COLO668 (cell line): Measurements from ENCODE around the gene SYNJ2.

Source experiments
- DNase-seq: peaks from one replicate; lab custom pipeline; 2025; ENCODE audit not compliant: unreplicated experiment; lab: John Stamatoyannopoulos, UW

The SYNJ2 gene

DNA sequence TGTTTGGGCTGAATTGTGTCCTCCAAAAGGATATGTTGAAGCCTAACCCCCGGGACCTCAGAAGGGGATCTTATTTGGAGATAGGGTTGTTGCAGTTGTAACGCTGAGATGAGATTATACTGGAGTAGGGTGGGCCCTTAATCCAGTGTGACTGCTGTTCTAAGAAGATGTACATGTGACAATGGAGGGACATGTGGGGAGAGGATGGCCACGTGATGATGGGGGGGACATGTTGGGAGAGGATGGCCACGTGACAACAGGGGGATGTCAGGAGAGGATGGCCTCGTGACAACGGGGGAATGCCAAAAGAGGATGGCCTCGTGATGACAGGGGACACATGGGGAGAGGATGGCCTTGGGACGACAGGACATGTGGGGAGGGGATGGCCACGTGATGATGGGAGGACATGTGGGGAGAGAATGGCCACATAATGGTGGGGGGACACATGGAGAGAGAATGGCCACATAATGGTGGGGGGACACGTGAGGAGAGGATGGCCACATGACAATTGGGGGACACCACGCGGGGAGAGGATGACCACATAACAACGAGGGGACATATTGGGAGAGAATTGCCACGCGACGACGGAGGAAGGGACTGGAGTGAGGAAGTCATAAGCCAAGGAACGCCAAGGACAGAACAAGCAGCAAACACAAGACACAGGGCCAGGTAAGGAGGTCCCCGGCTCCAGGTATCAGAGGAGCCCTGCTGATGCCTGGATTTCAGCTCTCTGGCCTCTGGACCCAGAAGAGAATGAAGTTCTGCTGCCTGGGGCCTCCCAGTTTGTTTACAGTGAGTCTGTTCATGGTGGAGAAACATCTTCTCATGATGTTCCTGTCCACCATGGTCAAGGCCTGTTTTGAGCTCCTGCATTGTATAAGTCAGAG lies 29.2 kb downstream of the SYNJ2 start:
- DNase-seq, result no peak

DNA sequence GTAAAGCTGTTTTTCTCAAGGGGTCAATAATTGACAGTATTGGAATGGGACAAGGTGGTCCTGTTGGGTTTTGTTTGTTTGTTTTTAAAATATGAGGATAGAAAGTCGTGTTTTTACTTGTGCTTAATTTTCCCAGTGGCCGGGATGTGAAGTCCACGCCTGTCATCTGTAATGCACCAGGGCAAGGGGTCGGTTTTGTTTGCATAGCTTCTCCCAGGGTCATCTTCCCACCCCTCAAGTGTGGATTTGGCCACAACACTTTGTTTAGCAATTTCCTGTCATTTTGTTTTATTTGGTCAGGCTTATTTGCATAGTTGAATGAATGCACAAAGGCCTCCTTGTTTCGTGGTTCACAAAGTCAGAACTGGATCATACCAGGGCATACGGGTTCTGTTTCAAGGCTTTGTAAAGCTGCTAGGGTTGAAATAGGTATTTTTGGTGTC lies 29.8 kb downstream of the SYNJ2 start:
- no peak for DNase-seq

DNA sequence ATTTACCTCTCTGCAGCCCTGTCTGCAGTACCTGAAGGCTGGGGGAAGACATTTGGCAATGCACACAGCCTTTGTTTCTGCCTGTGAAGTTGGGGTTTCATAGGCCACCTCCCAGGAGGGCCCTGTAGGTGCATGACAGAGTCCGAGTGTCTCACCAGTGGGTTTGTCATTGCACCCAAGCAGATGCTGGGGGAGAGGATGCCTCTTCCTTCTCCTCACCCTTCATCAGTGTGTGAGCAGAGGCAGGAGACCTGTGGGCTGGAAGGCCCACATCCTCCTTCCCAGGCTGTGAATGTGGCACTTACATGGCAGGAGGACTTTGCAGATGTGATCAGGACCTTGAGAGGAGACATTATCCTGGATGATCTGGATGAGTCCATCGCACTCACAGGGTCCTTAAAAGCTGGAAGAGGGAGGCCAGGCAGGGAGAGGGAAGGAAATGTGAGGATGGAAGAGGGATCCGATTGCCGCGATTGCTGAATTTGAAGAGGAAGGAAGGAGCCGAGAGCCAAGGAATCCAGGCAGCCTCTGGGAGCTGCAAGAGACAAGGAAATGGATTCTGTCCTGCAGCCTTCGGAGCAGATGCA lies 30.4 kb downstream of the SYNJ2 start:
- DNase-seq, result no peak

DNA sequence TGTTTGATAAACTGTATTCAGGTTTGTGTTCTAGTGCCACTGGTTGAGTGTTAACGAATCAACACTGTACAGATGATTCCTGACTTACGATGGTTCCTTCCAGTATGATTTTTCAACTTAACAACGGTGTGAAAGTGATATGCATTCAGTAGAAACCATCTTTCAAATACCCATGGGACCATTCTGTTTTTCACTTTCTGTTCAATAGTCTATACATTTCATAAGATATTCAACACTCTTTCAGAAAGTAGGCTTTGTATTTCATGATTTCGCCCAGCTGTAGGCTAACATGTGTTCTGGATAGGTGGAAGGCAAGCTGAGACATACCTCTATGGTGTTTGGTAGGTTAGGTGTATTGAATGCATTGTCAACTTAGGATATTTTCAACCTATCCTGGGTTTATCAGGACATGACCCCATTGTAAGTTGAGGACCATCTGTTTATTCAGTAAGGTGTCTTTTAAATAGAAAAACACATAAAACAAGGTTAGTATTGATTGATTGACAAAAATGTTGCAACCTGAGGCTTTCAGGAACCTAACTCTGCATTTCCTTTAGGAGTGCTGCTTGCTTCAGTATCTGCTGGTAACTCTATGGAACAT lies 32.3 kb downstream of the SYNJ2 start:
- no peak for DNase-seq

DNA sequence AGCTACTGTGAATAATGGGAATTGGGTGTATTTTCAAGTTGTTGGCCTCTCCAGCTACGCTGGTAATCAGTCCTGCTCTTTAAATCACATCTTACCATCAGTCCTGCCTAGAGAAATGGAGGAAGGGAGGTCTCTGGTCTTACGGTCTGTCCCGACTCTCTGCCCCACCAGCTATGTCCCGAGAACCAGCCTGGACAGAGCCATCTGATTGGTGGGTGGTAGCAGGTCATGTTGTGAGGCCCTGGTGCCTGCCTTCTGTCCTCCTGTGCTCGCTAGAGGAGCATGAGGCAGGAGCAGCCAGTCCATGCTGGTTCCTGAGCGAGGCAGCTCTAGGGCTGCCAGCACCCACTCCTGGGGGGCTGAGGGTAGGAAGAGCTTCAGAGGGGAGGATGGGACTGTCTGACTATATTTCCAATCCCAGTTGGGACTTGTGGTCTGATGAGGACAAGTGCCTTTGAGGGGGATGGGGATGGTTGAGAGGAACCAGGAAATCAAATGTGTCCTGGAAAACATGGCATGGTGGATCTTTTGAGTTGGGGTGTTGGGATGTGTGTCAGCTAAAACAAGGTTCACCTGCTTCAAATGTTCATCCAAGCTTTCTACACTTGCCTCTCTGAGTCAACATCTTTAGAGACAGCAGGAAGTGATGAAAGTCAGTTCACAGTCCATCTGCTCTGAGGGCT lies 33.0 kb downstream of the SYNJ2 start:
- no peak for DNase-seq

DNA sequence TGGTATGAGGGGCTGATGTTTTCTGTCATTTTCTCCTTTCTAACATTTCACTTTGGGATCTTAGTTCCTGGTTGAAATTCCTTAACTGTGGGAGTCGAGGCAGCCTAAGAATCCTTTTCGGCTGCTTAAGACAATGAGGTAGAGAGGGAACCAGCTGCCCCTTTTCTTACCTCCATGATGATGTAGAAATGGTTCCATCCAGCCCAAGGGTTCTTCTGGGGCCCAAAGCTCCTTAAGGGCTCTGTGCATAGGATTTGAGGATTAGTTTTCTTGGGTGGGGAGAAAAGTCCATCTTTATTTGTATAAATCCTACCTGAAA lies 33.5 kb downstream of the SYNJ2 start:
- no peak for DNase-seq

DNA sequence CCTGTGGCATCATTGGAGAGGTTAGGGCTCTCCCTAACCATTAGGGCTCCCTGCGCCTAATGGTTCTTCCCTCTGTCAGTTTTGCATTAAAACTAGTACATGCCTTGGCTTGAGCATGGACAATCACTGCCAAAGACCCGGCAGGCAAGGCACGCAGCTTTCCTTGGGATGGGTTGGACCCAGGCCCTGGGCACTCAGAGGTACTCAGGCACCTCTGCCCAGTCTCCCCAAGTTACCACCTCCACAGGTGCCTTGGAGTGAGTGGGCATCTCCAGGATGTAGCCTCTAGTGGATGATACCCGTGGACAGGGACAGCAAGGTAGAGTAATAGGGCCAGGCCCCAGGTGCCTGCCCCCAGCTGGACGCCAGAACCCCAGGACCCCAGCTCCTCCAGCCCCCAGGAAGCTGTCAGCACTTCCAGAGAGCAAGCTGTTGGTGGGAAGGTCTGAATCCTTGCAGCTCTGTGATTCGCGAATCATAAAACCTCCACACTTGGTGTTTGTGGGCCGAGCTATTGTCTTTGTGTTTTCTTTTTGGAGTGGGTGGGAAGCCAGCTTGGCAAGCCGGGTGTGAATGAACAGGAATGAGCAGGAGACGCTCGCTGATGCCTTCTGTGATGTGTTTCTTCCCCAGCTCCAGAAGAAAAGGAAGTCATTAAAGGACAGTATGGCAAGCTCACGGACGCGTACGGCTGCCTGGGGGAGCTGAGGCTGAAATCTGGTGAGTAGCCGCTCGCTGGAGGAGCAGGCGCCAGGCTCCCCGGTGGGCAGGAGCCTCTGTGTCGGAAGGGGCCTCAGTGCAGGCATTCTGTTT lies 35.1 kb downstream of the SYNJ2 start:
- no peak for DNase-seq

DNA sequence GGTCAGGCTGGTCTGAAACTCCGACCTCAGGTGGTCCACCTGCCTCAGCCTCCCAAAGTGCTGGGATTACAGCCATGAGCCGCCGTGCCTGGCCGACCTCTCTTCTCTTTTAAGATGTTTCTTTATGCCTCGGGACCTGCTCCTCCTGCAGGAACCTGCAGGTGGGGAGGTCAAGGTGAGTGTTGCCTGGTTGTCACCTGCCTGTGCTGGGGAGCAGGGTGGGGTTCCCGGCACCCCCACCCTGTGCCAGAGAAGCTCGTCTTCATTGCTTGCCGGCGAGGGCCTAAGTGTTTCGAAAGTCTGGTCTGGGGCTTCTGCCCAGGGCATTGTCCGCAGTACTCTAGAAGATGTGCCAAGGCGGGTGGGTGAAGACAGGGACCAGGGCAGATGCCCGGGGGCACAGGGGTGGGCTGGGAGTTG lies 36.0 kb downstream of the SYNJ2 start:
- no peak for DNase-seq

DNA sequence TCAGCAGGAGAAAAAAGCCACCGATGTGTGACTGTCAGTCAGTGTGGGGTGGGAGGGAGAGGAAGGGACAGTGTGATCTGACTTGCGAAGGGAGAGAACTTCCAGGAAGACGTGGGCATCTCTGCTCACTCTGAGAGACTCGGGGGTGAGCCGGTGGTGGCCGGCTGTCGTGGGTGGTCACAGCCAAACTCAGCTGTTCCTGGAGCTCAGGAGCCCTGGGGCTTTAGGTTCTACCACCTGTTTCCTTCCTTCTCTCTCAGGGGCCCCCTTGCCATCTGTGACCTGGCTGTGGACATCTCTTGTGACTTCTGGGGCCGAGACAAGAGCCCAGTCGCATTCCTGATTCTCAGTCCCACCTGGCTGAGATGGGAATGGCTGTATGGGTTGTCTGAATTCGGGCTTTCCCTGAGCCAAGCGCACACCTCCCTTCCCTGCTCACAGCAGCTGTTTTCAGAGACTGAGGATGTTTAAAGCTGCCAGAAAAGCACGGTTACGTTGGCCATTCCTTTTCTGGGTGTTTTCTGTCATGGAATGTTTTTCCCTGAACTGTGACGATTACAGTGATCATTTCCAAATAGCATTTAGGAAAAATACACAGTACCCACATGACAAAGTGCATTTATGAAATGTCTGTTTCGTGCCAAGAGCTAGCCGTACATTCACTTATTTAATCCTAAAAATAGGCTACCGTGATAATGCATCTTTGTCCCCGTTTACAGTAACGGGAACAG lies 36.5 kb downstream of the SYNJ2 start:
- no peak for DNase-seq

DNA sequence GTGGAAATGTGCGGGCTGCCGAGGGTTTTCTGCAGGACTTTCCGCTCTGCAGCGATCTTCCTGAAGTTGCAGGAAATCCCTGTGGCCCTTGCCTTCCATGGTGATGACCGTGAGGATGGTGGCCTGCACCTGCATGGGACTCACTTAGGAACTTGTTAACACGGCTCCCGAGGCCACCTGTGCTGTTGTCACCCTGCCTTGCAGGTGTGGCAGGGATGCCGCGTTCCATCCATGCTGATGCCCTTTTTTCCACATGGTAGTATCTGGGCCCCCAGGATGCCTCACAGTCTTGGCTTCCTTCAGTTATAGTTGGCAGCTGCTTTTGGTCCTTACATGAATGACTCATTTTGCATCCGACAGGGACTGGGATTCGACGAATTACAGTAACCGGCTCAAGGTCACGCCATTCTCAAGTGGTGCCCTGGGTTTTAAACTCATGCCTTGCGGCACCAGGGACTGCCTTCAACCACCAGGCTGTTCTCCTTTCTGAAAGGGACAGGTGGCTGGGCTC lies 37.2 kb downstream of the SYNJ2 start:
- no peak for DNase-seq

DNA sequence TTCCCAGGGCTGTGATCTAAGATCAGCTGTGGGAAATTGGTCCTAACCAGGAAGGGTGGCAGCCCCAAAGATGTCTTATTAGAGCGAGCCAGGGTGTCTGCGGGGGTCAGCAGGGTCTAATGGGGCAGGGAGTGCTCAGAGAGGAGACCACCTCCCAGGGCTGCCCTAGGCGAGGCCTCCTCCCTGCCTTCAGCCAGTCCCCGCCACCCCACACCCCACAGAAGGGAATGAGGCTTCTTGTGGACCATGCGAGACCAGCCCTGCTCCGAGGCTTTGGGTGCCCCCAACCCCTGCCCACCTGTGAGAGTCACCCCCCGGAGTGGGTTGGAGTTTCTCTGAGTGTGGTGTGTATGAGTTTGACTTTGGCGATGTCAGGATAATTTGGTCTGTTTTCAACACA lies 37.8 kb downstream of the SYNJ2 start:
- no peak for DNase-seq

DNA sequence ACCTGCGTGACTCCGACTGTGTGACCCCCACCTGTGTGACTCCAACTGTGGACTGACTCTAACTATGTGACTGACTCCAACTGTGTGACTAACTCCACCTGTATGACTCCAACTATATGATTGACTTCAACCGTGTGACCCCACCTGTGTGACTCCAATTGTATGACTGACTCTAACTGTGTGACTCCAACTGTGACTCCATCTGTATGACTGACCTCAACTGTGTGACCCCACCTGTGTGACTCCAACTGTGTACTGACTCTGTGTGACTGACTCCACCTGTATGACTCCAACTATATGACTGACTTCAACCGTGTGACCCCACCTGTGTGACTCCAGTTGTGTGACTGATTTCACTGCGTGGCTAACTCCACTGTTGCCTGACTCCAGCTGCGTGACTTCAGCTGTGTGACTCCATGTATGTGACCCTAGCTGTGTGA lies 38.6 kb downstream of the SYNJ2 start:
- no peak for DNase-seq

DNA sequence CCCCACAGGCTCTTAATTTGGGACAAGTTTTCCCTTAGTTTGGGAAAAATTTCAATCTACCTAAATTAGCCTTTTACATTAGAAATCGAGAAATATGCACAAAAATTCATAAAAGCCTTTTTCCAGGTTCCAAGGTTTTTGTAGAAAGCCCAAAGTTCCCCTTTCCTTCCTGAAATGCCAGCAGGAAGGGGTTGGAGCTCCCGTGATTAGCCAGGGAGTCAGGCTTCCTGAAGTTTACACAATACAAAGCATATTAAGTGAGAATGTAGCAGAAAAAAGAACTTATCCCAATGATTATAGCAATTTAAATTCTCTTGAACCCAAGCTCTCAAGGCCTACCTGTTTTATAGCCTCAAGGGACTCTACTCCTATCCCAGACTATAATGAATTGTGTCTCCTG lies 39.1 kb downstream of the SYNJ2 start:
- no peak for DNase-seq

DNA sequence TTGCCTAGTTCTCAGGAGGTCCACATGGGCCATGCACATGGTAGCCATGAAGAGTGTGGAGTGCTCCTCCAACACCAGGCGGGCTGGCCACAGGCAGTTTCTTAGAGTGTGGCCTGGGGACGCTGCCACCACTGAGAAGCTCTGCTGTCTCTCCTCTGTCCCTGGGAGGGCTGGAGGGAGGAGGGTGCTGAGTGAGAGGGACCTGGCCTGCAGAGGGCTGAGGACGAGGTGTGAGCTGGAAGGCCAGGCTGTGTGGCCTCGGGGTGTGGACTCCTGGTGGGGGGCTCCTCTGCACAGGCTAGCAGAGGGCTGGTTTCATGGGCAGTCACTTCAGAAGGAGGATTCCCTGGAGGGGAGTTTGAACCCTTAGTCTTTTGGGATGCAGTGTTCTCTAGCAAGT lies 39.7 kb downstream of the SYNJ2 start:
- DNase-seq, result no peak

DNA sequence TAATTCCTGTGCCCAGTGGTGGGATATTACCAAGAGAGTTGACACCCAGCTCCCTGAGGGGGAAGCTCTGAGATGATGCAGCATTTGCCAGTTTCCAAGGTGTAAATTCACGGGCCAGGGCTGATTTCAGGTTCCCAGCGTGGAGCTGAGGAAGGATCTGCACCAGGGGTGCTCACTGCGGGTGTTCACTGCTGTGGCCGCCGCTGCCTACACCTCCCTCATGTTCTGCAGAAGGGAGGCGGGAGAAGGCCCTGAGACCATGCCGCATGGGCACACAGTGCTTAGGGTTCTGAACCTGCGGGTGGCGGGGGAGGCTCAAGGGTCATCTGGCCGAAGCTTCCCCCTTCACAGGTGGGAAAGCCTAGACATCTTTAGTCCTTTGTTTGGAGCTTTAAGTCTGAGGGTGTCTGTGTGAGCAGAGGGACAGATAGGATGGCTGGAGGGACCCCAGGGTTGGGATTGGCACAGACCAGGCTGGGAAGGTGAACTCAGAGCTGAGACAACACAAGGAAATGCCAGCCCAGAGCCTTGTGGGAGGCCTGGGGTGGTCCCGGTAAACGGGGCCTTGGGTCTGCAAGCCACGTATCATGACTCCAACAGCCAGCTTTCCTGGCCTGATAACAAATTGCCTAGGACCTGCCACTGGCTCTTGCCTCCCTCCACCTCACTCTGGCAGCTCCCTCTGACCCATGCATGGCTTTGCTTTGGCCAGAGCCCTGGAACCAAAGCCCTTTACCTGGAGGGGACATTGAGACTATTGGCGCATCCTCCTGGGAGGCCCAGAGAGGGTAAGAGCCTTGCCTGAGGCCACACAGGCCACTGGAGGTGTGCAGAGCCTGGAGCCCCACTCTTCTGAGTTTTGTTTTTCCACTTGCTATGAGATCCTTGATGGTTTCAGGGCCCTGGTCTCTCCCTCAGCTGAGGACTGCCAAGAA lies 40.4 kb downstream of the SYNJ2 start:
- DNase-seq, result no peak

DNA sequence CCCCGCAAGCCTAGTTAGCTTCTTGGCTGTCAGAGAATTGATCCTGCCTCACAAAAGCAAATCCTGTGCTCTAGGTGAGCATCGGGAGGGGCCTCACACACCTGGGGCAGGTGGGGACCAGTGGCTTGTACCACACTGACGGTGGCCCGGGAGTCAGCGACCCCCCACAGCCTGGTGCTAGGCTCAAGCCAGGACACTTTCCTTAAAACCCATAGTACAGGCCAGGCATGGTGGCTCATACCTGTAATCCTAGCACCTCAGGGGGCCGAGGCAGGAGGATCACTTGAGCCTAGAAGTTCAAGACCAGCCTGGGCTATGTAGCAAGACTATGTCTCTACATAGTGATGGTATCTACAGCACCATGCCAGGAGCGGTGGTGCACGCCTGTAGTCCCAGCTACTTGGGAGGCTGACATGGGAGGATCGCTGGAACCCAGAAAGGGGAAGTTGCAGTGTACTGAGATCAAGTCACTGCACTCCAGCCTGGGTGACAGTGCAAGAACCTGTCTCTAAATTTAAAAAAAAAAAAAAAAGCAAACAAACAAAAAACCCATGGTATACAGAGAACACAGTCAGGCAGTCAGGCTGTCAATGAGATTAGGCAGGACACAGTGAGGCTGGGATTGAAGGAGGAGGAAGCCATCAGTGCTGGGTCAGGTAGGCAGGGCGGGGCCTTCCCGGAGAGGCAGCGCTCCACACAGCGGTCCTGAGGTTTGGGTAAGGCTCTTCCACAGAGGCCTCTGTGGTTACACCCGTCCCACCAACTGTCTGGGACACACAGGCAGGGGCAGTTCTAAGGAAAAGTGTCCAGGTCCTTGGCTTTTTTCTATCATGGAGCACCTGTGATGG lies 41.3 kb downstream of the SYNJ2 start:
- no peak for DNase-seq

DNA sequence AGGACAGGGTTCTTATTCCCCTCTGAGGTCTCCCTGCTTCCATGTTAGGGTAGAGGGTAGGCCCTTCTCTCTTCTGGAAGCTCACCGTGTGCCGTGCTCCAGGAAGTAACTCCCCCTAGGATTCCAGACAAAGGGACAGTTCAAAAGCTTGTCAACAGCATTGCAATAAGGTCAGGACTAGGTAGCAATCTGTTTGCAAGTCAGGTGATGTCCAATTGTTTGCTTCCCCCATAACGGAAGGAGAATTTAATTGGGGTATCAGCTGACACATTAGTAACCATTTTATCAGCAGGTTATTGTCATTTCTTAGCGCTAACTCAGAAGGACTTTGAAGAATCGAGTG lies 41.9 kb downstream of the SYNJ2 start:
- no peak for DNase-seq
